ENCODE results near the gene HK2.

The HK2 gene

DNA sequence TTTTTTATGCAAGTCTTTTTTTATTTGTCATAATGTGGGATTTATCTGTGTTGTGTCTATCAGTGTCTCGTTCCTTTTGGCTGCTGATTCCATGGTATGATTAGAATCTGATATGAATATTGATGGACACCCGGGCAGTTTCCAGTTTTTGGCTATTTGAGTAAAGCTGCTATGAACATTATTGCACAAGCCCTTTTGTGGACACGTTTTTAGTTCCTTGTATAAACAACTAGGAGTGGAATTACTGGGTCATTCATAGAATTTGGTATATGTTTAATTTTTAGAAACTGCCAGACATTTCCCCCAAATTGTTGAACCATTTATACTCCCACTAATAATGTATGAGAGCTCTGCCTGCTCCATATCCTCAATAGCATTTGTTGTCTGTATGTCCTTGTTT lies 26.6 kb downstream of the HK2 start:
- TF ChIP-seq REST (IDR thresholded peaks at IDR 0.05; ENCODE audit: insufficient read depth in 1 of 2, low read depth in 2 of 2, low read length in 2 of 2) (no peak), POLR2AphosphoS5 (IDR thresholded peaks at IDR 0.05; ENCODE audit: low read depth, low read length) (no peak), TAF1 (IDR thresholded peaks at IDR 0.05; ENCODE audit: borderline replicate concordance, insufficient read depth, low read length) (no peak), FOXP2 (optimal IDR thresholded peaks at IDR 0.05; ENCODE audit: borderline replicate concordance, extremely low read depth, extremely low read length, insufficient read depth) (no peak), SIN3A (IDR thresholded peaks at IDR 0.05; ENCODE audit: borderline replicate concordance, insufficient read depth, low read length) (no peak)

GRCh38 chr2:74861531-74861930 lies 27.6 kb downstream of the HK2 start:
- TF ChIP-seq SIN3A (IDR thresholded peaks at IDR 0.05; ENCODE audit: borderline replicate concordance, insufficient read depth, low read length) (no peak), FOXP2 (optimal IDR thresholded peaks at IDR 0.05; ENCODE audit: borderline replicate concordance, extremely low read depth, extremely low read length, insufficient read depth) (no peak), POLR2AphosphoS5 (IDR thresholded peaks at IDR 0.05; ENCODE audit: low read depth, low read length) (no peak), REST (IDR thresholded peaks at IDR 0.05; ENCODE audit: insufficient read depth in 1 of 2, low read depth in 2 of 2, low read length in 2 of 2) (no peak), TAF1 (IDR thresholded peaks at IDR 0.05; ENCODE audit: borderline replicate concordance, insufficient read depth, low read length) (no peak)

- no peak for TF ChIP-seq SIN3A (IDR thresholded peaks at IDR 0.05; ENCODE audit: borderline replicate concordance, insufficient read depth, low read length)
- no peak for TF ChIP-seq FOXP2 (optimal IDR thresholded peaks at IDR 0.05; ENCODE audit: borderline replicate concordance, extremely low read depth, extremely low read length, insufficient read depth)
- no peak for TF ChIP-seq TAF1 (IDR thresholded peaks at IDR 0.05; ENCODE audit: borderline replicate concordance, insufficient read depth, low read length)
Measured at GRCh38 chr2:74862020-74862964, 28.4 kb downstream of the HK2 start.

DNA sequence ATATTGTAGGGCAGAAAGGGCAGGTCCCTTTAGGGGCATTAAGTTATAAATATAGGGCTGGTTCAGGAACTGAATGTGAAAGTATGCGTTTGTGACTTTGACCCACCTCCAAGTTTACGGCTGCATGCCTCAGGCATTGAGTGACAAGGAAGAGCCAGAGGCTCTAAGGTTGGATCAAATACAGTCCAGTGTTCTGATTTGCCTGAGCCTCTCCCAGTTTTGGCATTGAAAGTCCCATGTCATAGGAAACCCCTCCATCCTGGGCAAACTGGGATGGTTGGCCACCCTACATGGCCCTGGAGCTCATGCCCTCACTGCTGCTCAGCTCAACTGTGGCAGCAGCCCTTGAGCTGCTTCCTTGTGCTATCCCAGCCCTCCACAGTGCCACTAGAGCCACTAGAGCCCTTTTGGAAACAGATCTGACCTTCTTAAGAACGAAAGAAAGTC lies 29.9 kb downstream of the HK2 start:
- no peak for TF ChIP-seq POLR2AphosphoS5 (IDR thresholded peaks at IDR 0.05; ENCODE audit: low read depth, low read length)
- TF ChIP-seq REST (IDR thresholded peaks at IDR 0.05; ENCODE audit: insufficient read depth in 1 of 2, low read depth in 2 of 2, low read length in 2 of 2) = no peak
- no peak for TF ChIP-seq FOXP2 (optimal IDR thresholded peaks at IDR 0.05; ENCODE audit: borderline replicate concordance, extremely low read depth, extremely low read length, insufficient read depth)
- no peak for TF ChIP-seq SIN3A (IDR thresholded peaks at IDR 0.05; ENCODE audit: borderline replicate concordance, insufficient read depth, low read length)
- no peak for TF ChIP-seq TAF1 (IDR thresholded peaks at IDR 0.05; ENCODE audit: borderline replicate concordance, insufficient read depth, low read length)

GRCh38 chr2:74864728-74865722 lies 31.1 kb downstream of the HK2 start:
- TF ChIP-seq SIN3A (IDR thresholded peaks at IDR 0.05; ENCODE audit: borderline replicate concordance, insufficient read depth, low read length) (no peak), FOXP2 (optimal IDR thresholded peaks at IDR 0.05; ENCODE audit: borderline replicate concordance, extremely low read depth, extremely low read length, insufficient read depth) (no peak), POLR2AphosphoS5 (IDR thresholded peaks at IDR 0.05; ENCODE audit: low read depth, low read length) (no peak), REST (IDR thresholded peaks at IDR 0.05; ENCODE audit: insufficient read depth in 1 of 2, low read depth in 2 of 2, low read length in 2 of 2) (no peak), TAF1 (IDR thresholded peaks at IDR 0.05; ENCODE audit: borderline replicate concordance, insufficient read depth, low read length) (no peak)
